ENCODE measurements around the gene VSIG2.

VSIG2 gene

DNA sequence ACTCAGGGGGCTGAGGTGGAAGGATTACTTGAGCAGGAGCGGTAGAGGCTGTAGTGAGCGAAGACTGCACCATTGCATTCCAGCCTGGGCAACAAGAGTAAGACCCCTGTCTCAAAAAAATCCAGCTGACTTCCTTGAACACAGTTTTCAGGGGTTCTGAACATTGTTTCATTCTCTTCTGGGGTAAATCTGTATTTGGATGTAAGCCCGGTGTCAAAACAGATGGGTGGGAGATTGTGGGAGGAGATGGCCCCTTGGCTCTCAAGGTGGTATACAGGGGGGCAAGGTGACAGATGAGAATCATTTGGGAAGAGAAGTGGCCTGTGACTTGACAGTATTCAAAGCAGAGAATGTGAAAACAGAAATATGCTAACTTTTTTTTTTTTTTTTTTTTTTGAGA is 5.3 kb upstream of the VSIG2 start:
- TF ChIP-seq, protein P1, sequence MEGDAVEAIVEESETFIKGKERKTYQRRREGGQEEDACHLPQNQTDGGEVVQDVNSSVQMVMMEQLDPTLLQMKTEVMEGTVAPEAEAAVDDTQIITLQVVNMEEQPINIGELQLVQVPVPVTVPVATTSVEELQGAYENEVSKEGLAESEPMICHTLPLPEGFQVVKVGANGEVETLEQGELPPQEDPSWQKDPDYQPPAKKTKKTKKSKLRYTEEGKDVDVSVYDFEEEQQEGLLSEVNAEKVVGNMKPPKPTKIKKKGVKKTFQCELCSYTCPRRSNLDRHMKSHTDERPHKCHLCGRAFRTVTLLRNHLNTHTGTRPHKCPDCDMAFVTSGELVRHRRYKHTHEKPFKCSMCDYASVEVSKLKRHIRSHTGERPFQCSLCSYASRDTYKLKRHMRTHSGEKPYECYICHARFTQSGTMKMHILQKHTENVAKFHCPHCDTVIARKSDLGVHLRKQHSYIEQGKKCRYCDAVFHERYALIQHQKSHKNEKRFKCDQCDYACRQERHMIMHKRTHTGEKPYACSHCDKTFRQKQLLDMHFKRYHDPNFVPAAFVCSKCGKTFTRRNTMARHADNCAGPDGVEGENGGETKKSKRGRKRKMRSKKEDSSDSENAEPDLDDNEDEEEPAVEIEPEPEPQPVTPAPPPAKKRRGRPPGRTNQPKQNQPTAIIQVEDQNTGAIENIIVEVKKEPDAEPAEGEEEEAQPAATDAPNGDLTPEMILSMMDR (conservative IDR thresholded peaks at IDR 0.05; ENCODE audit: low read length), result no peak
- no peak for DNase-seq (ENCODE audit: low read depth)
- H3K4me3 ChIP-seq (ENCODE audit: low read length), result no peak overlapping the region

DNA sequence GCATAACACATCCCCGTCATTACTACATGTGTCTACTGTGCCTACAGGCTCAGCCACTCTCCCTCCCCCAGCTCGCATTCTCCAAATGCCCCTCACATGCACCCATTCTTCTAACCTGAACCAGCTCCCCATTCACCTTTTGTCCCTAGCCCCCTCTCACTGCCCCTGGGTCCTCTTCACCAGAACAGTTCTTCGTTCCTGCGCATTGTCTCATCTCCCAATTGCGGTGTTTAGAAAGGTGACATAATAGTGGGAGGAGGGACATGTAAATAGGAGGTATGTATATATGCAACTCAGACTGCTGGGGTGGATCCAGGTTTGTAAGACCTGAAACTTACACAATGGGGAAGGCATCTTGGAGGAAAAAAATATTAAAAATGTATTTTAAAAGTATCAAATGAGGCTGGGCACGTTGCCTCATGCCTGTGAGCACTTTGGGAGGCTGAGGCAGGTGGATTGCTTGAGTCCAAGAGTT is 4.7 kb upstream of the VSIG2 start:
- DNase-seq (ENCODE audit: low read depth), result no peak
- TF ChIP-seq, protein P1 (conservative IDR thresholded peaks at IDR 0.05; ENCODE audit: low read length), result no peak
- H3K4me3 ChIP-seq (ENCODE audit: low read length), result no peak overlapping the region

DNA sequence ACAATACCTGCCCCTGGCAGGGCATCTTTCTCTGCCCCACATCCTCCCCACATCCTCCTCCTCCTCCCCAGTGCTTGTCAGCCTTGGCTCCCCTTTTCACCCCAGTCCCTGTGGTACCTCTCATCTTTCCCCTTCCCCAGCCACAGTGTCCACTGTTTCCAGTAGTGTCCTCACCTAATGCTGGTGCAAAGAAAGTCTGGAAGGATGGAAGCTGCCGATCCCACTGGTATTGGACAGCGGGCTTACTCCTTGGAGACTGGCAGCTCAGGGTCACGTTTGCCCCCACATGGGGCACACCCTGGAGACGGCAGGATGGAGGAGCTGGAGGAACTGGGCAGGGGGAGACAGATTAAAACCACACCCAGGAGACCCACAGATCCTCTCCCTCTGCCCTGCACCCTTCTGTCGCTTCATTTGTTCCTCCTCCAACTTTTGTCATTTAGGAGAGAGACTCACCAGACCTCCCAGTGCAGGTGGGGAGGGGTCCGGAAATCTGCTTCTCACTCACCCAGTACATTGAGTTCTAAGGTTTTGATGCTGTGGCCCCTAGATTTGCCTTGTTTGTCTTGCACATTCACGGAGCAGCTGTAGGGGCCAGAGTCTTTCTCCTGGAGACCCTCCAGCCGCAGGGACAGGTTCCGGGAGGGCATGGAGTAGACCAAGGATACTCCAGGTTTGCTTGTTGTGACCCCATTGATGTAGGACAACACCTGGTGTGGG is 4.1 kb upstream of the VSIG2 start:
- TF ChIP-seq, protein P1 (conservative IDR thresholded peaks at IDR 0.05; ENCODE audit: low read length), result no peak
- no peak for DNase-seq (ENCODE audit: low read depth)
- no peak overlapping the region for H3K4me3 ChIP-seq (ENCODE audit: low read length)

- TF ChIP-seq, protein P1 (conservative IDR thresholded peaks at IDR 0.05; ENCODE audit: low read length), result no peak
- no peak overlapping the region for H3K4me3 ChIP-seq (ENCODE audit: low read length)
- no peak for DNase-seq (ENCODE audit: low read depth)
Measured at GRCh38 chr11:124754710-124755109, 2.7 kb upstream of the VSIG2 start.

DNA sequence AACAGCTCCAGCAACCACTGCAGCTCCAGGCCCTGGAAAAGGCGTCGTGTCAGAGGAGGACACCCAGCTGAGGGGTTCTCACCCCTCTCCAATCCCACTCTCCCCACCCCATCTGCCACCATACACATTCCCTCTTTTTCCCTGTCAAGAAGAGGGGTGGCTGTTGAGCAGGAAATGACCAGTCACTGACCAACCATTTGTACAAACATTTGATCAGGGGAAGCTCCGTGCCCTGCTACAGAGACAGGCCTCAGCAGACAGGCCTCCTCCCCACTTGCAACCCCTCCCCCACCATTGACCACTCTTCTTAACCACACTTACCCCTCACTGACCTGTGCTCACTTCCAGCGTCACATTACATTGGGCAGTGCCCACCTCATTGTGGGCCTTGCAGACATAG is 2.3 kb upstream of the VSIG2 start:
- TF ChIP-seq, protein P1 (conservative IDR thresholded peaks at IDR 0.05; ENCODE audit: low read length), result no peak
- no peak for DNase-seq (ENCODE audit: low read depth)
- no peak overlapping the region for H3K4me3 ChIP-seq (ENCODE audit: low read length)

GRCh38 chr11:124753624-124754023 is 1.6 kb upstream of the VSIG2 start:
- H3K4me3 ChIP-seq (ENCODE audit: low read length), result no peak overlapping the region
- TF ChIP-seq, protein P1 (conservative IDR thresholded peaks at IDR 0.05; ENCODE audit: low read length), result no peak
- DNase-seq (ENCODE audit: low read depth), result no peak

DNA sequence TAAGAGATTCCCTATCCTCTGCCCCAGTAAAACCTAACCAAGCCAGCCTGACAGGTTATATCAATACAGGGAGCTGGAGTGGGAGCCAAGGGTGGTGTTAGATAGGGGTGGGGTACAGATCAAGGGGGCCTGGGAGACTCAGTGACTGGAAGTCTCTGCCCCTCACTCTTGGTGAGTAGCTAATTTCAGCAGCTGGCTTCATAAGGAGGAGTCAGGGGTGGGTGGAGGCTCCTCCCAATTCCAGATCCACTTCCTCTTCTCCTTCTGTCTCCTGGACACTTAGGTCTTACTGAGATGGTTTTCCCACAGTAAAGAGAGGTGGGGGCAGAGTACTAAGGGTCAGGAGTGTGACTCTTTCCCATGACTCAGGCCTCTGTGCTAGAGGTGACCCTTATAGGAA is 1.1 kb upstream of the VSIG2 start:
- TF ChIP-seq, protein P1 (conservative IDR thresholded peaks at IDR 0.05; ENCODE audit: low read length), result no peak
- H3K4me3 ChIP-seq (ENCODE audit: low read length), result no peak overlapping the region
- DNase-seq (ENCODE audit: low read depth), result no peak
